Psoas muscle (tissue), 8 donors: ENCODE data around the gene TENM4. TPM values are rescaled to one million over a fixed set of nuclear protein-coding genes. Genes with fewer than 3 reads are reported as not detected.

Experiments
- ATAC-seq, 4 donors: fragments of 200-7000 bp; cut with Tn5 transposase; one replicate each; pipeline ENCODE4 v1.9.1; 2020; ENCODE audit warnings: moderate library complexity in 3 of 4, mild to moderate bottlenecking in 2 of 4
- DNase-seq, 2 donors: peaks; one replicate each; pipeline ENCODE4 v3.0.0-alpha.2; 2020
- H3K27ac ChIP-seq: fragments of 200-600 bp; one replicate; pipeline ENCODE4 v1.8.0; 2022
- H3K27me3 ChIP-seq, 3 donors: fragments of 200-600 bp in 1 of 3; one replicate each; pipeline versions ENCODE4 v1.6.1 to v1.8.0; 2013 to 2022; ENCODE audit warnings: low read length in 2 of 3, mild to moderate bottlenecking in 2 of 3, moderate library complexity in 1 of 3; ENCODE audit not compliant: insufficient read depth in 3 of 3
- H3K36me3 ChIP-seq, 2 donors: fragments of 200-600 bp in 1 of 2; one replicate each; pipeline versions ENCODE4 v1.6.1 to v1.8.0; 2013 to 2022; ENCODE audit warnings: low read depth in 1 of 2, mild to moderate bottlenecking in 1 of 2, moderate library complexity in 1 of 2; ENCODE audit not compliant: insufficient read depth in 1 of 2
- H3K4me1 ChIP-seq: fragments of 200-600 bp; one replicate; pipeline ENCODE4 v1.8.0; 2022
- H3K4me3 ChIP-seq: fragments of 200-600 bp; one replicate; pipeline ENCODE4 v1.8.0; 2022; ENCODE audit warnings: mild to moderate bottlenecking
- H3K9me3 ChIP-seq: fragments of 200-600 bp; one replicate; pipeline ENCODE4 v1.8.0; 2022
- CTCF ChIP-seq: fragments of 200-600 bp; IDR thresholded peaks from one replicate; pipeline ENCODE4 v1.8.0; 2022; ENCODE audit warnings: antibody characterized with exemption
- WGBS, 3 donors: extraction: QIAGEN DNeasy Blood & Tissue Kit; methylation state at CpG; one replicate each; pipeline versions ENCODE4 v1.1.6 to v1.1.7; 2013; 5-methylcytosine and 5-hydroxymethylcytosine counted together
- intact Hi-C, 2 donors: fragments of 100-400 bp; cut with DNase I; formaldehyde crosslinking; loops; one replicate each; pipeline versions ENCODE4 v1.11.0 to v1.14.2; 2022
- polyA plus RNA-seq, 3 donors: library from polyadenylated mRNA; stranded (reverse); fragments of 200-250 nt; gene quantifications; one replicate each; pipeline ENCODE4 v1.2.3, GENCODE V29; 2013
- total RNA-seq, 4 donors: library from RNA; stranded (reverse); fragmentation: NEBNext Ultra II Directional in 2 of 4; extraction: Animal tissue kit (Norgen Biotek cat#: 25700) in 2 of 4; gene quantifications; one replicate each; pipeline versions ENCODE4 v1.2.1 to v1.2.4, GENCODE V29; 2021 to 2023
- donor health status: healthy with polysubstance abuse.
- donor health status: DM: no; HTN: no; CAD: no; lungs with moderate emphysema.
- donor health status: Bipolar disorder and iron deficiency.
- donor health status: healthy.
- donor health status: DM: yes; HTN: yes; CAD: no.
- donor health status: DM: no; HTN: no; CAD: no.
- donor health status: DM: no; HTN: no; CAD: no.
- donor health status: DM: yes; HTN: yes; CAD: no.

Gene TENM4
- total and polyA plus RNA-seq, 7 donors: 0.05 to 1.7 (median 0.48) TPM

GRCh38 chr11:79089601-79090000, 351.2 kb downstream of the TENM4 start:
- Histone ChIP-seq H3K27me3 (peaks cover 0 to 2% (median 0%) of the 10 kb centered on the region in 3 donors), H3K4me3 (no peak overlapping the region), H3K36me3 (no peaks in the 10 kb centered on the region), H3K4me1 (peaks cover 17% of the 10 kb centered on the region), H3K9me3 (no peaks in the 10 kb centered on the region), H3K27ac (no peak overlapping the region)
- intact Hi-C loops: no loop called here
- ATAC-seq (no peak), DNase-seq (no peak)
- TF ChIP-seq CTCF: no peak
- 91 to 94% (median 93%) methylated on average over 3 of the region's 3 CpGs for WGBS, 3 donors

GRCh38 chr11:79088967-79089366, 351.9 kb downstream of the TENM4 start:
- DNase-seq (no peak), ATAC-seq (no peak)
- Histone ChIP-seq H3K4me1 (peaks cover 17% of the 10 kb centered on the region), H3K27ac (no peak overlapping the region), H3K4me3 (no peak overlapping the region), H3K27me3 (no peaks in the 10 kb centered on the region), H3K36me3 (no peaks in the 10 kb centered on the region), H3K9me3 (no peaks in the 10 kb centered on the region)
- intact Hi-C loops: no loop called here
- TF ChIP-seq CTCF: no peak
- 74 to 91% (median 84%) methylated on average over 4 of the region's 4 CpGs for WGBS, 3 donors

GRCh38 chr11:79087961-79088318, 352.9 kb downstream of the TENM4 start:
- intact Hi-C loops: no loop called here
- Histone ChIP-seq H3K4me1 (peaks cover 17% of the 10 kb centered on the region), H3K27me3 (no peaks in the 10 kb centered on the region), H3K4me3 (no peak overlapping the region), H3K27ac (no peak overlapping the region), H3K36me3 (no peaks in the 10 kb centered on the region), H3K9me3 (no peaks in the 10 kb centered on the region)
- TF ChIP-seq CTCF: no peak
- DNase-seq: no peak
- ATAC-seq: peak in 3 of 4 donors; percentile 27 to 38 (median 35)
- 35 to 65% (median 56%) methylated on average over 5 of the region's 5 CpGs for WGBS, 3 donors

- intact Hi-C loops: no loop called here
- Histone ChIP-seq H3K9me3 (no peaks in the 10 kb centered on the region), H3K36me3 (no peaks in the 10 kb centered on the region), H3K27ac (no peak overlapping the region), H3K27me3 (no peaks in the 10 kb centered on the region), H3K4me1 (peaks cover 17% of the 10 kb centered on the region), H3K4me3 (no peak overlapping the region)
- TF ChIP-seq CTCF: no peak
- 67 to 76% (median 70%) methylated on average over 9 of the region's 9 CpGs for WGBS, 3 donors
- ATAC-seq: peak in 1 of 4 donors; percentile 41
- no peak for DNase-seq
Measured at GRCh38 chr11:79087238-79087960, 353.4 kb downstream of the TENM4 start.

- ATAC-seq: peak in 2 of 4 donors; percentile 43 to 53
- no peak for TF ChIP-seq CTCF
Measured at GRCh38 chr11:79086056-79086455, 354.8 kb downstream of the TENM4 start.

More at GRCh38 chr11:79086056-79086455, 354.8 kb downstream of the TENM4 start:
- peaks cover 17% of the 10 kb centered on the region for H3K4me1 ChIP-seq
- H3K9me3 ChIP-seq: no peaks in the 10 kb centered on the region
- intact Hi-C loops: no loop called here
- no peak overlapping the region for H3K4me3 ChIP-seq
- 47 to 56% (median 53%) methylated on average over 2 of the region's 2 CpGs for WGBS, 3 donors
- DNase-seq: no peak
- H3K27ac ChIP-seq: no peak overlapping the region
- H3K27me3 ChIP-seq: no peaks in the 10 kb centered on the region
- H3K36me3 ChIP-seq: no peaks in the 10 kb centered on the region
